ENCODE measurements around the gene SSR2.
A peak's percentile ranks its signal among the peaks of the same experiment; 100 is the strongest.

SSR2 gene

DNA sequence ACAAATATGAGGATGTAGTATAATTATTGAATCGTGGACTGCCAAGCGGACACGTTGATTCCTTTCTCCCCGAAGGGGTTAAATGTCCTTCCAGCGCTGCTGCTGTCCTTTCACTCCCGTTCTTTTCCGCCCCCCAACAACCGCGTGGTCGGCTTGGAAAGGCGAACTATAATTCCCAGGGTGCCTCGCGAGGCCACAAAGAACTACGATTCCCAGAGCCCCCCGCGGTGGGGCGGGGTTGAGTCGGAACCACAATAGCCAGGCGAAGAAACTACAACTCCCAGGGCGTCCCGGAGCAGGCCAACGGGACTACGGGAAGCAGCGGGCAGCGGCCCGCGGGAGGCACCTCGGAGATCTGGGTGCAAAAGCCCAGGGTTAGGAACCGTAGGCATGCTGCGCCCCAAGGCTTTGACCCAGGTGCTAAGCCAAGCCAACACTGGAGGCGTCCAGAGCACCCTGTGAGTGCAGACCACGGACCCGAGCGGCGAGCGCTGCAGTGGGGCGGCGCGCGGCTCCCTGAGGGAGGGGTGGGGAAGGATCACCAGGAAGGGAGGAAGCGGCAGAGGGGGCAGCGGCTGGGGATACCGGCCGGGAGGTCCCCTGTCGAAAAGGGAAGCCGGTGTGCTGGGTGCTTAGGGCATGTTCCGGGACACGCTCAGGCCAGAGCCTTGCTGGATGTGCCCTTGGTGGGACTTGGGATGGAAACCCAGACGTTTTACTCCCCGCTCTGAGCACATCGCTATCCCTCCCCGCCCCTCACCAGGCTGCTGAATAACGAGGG, 33.9 kb upstream of the SSR2 start, which contains the start of gene LAMTOR2:
Gene LAMTOR2, plus strand, starts transcription at position 283 of the 781 bp plus-strand sequence. Its CDS starts 108 bp downstream, at position 391.
- no peak for TF ChIP-seq CTCF (IDR thresholded peaks at IDR 0.05; ENCODE audit: low read depth, low read length, missing control alignments)
- in situ Hi-C loops (cut with HindIII; ENCODE audit: low sequenced_read_pairs), result loop anchor here (5.0 kb wide), 1 partner anchor 42 kb away; no protein-coding TSS in a partner anchor
- H3K4me3 ChIP-seq (ENCODE audit: low read depth, low read length), result peak within 1 kb of the TSS; percentile 98
- peak; percentile 85 for DNase-seq (ENCODE audit: low read depth)

DNA sequence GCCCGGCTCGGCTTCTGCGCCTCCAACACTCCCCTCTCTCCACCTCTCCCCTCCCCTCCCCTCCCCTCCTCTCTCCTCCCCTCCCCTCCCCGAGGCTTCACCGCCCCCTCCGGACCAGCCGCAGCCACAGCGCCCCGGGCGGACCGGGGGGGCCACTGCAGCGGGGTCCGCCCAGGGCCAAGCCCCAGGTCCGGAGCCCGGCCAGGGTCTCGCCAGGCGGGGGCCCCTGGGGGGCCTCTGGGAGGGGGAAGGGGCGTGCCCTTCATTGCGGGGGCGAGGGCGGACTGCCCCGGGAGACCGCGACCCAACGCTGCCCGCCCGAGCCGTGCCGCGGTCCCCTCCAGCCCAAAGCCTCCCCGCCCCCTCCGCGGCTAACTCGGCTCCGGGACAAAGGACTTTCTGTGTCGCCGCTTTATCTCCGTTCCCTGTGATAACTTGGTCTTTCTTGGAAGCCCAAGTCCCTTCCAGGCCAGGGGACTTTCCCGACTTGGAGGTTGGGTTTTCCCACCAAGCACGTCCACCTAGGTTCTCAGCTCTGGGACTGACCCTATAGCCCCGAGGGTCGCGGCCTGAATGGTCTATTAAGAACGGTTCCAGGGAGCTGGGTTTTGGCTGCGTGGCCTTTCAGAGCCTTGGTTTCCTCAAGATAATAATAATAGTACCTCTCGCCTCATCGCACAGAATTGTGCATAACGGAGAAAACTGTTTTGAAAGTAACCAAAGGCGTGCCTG, 33.2 kb upstream of the SSR2 start, which contains the start of gene UBQLN4:
Gene UBQLN4, minus strand, starts transcription at position 31 of the 732 bp plus-strand sequence. CDS start 97 bp downstream, outside the sequence.
- DNase-seq (ENCODE audit: low read depth), result peak; percentile 55
- peak within 1 kb of the TSS; percentile 98 for H3K4me3 ChIP-seq (ENCODE audit: low read depth, low read length)
- TF ChIP-seq CTCF (IDR thresholded peaks at IDR 0.05; ENCODE audit: low read depth, low read length, missing control alignments), result peak; percentile 47
- in situ Hi-C loops (cut with HindIII; ENCODE audit: low sequenced_read_pairs), result no loop called here

DNA sequence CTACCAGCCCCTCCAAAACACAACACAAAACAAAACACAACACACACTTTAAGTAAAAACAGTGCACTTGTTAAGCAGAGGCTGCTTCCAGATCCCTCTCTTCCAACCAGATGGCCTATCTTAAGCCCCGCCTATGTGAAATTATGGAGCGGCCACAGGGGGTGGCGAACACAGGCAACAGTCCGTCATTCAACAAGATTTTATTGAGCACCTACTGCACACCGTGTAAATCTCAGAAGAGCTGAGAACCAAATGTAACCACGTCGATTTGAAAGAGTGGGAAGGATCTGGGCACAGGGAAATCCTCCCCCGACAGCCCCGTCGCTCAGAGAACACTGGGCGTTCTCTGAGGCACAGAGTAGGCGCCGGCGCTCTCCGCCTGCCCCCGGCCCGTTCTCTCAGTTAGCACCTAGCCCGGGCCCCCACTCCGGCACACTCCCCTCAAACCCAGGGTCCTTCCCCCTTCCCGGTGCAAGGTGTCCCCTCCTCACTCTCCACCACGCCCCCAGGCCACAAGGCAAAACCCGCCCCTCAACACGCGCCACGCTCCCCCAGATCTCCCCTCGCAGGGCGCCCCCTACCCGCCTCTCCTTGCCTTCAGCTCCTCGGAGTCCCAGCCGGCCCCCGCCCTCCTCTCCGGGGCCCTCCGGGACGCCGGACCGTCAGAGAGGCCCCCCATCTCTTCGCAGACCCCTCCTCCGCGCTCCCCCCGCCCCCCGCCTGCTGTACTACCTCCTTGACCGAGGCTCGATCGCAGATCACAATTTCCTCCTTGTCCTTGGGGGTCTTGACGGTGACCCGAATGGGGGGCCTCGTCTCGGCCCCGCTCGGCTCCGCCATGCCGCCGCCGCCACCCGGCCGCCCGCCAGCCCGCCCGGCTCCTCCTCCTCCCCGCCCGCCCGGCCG, 32.4 kb upstream of the SSR2 start:
- peak; percentile 29 for TF ChIP-seq CTCF (IDR thresholded peaks at IDR 0.05; ENCODE audit: low read depth, low read length, missing control alignments)
- in situ Hi-C loops (cut with HindIII; ENCODE audit: low sequenced_read_pairs), result no loop called here
- H3K4me3 ChIP-seq (ENCODE audit: low read depth, low read length), result peak overlapping the region; percentile 98
- DNase-seq (ENCODE audit: low read depth), result peak; percentile 31

GRCh38 chr1:156051011-156051725, 30.4 kb upstream of the SSR2 start:
- no peak for DNase-seq (ENCODE audit: low read depth)
- no peak overlapping the region for H3K4me3 ChIP-seq (ENCODE audit: low read depth, low read length)
- TF ChIP-seq CTCF (IDR thresholded peaks at IDR 0.05; ENCODE audit: low read depth, low read length, missing control alignments), result no peak
- in situ Hi-C loops (cut with HindIII; ENCODE audit: low sequenced_read_pairs), result no loop called here

- no peak overlapping the region for H3K4me3 ChIP-seq (ENCODE audit: low read depth, low read length)
- no peak for DNase-seq (ENCODE audit: low read depth)
- in situ Hi-C loops (cut with HindIII; ENCODE audit: low sequenced_read_pairs), result no loop called here
- no peak for TF ChIP-seq CTCF (IDR thresholded peaks at IDR 0.05; ENCODE audit: low read depth, low read length, missing control alignments)
These were observed 29.6 kb upstream of the SSR2 start for GRCh38 chr1:156050376-156050775.
